SK-N-DZ (cell line): ENCODE results near the gene HOXD9.

Experiments used
- DNase-seq: peaks from one replicate; pipeline ENCODE4 v3.0.0-alpha.2; 2015; ENCODE audit warnings: low spot score

HOXD9 gene

DNA sequence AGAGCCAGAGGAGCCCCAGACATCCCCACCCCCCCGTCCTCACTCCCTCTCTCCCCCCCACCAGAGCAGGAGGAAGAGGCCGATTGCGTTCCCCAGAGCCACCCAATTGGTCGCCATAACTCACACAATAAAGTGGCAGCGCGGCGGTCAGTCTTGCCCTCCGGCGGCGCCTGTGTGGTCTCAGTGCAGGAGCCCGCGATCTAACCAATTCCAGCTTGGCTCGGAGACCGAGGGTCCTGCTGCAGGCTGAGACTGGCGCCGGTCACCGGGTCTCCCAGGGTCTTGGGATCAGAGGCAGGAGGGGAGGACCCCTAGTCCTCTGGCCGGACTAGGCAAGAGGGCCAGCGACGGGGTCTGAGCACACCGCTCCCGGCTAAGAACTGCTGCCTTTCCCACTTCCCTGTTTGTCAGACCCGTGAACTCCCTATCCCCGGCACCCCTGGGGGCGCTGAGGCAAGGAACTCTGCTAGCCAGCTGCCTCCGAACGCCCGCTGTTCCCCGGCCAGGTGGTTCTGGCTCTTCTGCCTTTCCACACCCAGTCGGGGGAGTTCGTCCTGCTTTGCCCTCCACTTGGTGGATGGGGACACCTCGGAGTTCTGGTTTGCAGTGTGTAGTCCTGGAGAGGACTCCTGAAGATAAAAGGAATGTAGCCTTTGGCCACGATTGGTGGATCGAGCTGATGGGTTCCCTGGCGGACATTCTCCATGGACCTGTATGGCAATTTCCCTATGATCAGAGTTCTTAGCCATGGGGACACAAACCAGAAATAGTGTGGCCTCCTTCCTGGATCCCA lies 24.0 kb upstream of the HOXD9 start:
- DNase-seq = no peak

DNA sequence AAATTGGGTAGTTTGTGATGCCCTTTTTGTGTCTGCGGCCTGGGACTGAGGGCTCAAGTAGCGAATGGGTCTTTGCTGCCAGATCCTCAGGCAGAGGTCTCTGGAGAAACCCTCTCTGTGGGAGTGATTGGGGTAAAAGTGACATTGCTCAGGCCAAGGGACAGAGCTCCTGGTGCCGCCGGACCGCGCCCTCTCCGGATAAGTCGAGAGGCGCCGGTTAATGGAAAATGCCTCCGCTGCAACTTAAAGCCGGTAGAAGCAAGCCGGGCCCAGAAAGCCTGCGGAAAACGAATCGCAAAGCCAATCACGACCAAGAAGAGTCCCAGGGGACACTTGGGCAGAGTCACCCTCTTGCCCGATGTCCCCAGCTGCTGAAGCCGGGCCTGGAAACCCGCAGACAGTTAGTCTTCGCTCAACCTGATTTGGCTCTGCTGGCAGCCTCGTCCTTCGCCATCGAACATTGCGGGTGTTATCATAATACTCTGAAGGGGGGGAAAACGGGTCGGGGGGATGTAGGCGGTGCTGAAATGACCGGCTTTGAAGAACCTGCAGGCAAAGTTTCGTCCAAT lies 23.3 kb upstream of the HOXD9 start:
- DNase-seq = no peak

DNA sequence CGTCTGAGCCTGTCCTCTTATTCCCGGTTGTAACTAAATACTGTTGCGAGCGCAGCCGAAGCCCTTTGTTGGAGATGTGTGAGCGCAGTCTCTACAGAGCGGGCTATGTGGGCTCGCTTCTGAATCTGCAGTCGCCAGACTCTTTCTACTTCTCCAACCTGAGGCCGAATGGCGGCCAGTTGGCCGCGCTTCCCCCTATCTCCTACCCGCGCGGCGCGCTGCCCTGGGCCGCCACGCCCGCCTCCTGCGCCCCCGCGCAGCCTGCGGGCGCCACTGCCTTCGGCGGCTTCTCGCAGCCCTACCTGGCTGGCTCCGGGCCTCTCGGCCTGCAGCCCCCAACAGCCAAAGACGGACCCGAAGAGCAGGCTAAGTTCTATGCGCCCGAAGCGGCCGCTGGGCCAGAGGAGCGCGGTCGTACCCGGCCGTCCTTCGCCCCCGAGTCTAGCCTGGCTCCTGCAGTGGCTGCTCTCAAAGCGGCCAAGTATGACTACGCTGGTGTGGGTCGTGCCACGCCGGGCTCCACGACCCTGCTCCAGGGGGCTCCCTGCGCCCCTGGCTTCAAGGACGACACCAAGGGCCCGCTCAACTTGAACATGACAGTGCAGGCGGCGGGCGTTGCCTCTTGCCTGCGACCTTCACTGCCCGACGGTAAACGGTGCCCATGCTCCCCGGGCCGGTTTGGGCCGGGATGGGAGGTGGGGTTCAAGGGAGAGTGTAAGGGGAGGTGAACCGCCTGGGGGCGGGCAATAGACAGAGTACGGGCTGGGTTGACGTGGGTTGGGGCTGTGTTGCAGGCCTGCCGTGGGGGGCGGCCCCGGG lies 22.6 kb upstream of the HOXD9 start, which contains the start of gene HOXD12:
TSS of gene HOXD12 (plus strand) at position 68 of the 819 bp plus-strand sequence. CDS start at position 75, 7 bp downstream.
- no peak for DNase-seq

DNA sequence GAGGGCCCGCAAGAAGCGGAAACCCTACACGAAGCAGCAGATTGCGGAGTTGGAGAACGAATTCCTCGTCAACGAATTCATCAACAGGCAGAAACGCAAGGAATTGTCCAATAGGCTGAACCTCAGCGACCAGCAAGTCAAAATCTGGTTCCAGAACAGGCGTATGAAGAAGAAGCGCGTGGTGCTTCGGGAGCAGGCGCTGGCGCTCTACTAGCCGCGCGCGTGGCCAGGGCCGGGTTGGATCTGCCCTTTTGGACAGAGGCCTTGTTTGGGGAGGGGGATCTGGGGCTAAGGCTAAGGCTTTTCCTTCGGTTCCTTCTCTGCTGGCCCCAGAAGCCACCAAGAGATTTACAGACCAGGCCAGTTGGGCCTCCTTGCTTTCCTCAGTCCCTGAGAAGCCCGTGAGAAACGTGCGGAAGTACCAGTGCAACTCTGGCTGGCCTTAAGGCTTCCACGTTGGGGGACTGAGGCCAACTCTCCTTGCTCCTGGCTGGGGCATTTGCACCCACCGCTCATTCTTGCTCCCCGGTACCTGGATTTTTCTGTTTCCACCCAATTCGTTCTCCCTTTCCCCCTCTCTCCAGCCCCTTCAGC lies 21.9 kb upstream of the HOXD9 start:
- no peak for DNase-seq

DNA sequence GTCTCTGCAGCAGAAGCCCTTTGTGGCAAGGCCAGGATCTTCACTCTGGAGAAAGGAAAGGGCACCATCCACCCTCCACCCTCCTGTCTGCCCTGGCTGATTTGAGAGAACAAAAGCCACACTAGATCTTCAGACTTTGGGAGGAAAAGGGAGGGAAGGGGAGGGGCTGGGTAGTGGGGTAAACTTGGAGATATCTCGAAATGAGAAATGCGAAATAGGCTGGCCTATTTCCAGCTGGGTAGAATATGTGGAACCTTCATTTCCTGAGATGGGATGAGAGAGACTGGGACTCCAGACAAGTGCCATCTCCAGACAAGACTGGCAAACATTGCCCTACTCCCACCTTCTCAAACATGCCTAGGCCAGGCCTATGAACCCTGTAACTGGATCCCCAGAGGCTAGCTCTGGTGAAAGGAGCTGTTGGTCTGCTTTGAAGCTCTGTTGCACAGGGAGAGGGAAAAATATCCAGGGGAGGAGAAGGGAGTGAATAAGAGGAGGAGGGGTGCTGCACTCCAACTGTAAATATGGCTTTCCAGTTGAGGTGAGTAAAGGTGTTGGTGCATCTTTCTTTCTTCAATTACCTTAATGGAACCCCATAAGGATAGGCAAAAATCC lies 21.2 kb upstream of the HOXD9 start:
- DNase-seq = no peak

DNA sequence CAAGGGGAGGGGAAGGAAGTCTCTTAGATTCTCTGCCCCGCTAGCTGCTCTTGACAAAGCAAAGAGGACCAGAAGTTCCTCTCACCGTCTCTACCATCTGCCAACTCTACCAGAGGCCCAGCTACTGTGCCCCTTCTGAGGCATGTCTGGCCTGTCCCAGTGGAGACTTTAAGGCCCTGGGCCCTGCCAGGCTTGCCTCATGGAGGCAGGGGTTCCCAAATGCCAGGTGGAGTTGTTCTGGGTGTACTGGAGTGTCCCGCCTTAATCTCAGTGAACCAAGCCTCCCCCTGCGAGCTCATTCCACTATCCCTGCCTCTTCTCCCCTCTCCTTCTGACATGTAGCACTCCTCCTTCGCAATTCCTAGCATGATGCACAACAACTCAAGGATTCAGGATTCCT lies 20.7 kb upstream of the HOXD9 start:
- no peak for DNase-seq

DNA sequence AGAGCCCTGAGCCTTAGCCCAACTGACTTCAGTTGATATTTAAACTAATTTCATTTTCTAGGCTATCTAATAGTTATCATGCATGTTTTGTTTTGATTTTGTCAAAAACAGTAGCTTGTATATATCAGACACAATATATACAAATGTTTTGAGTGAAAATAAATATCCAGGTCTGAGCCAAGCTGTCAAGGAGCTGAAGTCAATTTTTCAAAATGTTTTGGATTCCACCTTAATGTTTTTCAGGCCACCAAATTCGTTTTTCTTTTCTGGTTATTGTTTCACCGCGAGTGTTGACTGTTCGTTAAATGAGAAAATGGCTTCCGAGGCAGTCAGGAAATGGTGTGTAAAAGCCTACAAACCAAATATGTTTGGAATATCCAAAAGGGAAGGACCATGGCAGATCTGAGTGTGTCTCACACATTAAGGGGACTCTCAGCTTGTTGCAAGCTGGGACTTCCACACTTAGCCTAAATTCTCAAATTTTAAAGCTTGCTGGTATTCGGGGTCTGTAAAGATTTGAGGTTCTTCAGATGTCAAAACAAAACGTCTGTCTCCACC lies 20.1 kb upstream of the HOXD9 start:
- DNase-seq = no peak

DNA sequence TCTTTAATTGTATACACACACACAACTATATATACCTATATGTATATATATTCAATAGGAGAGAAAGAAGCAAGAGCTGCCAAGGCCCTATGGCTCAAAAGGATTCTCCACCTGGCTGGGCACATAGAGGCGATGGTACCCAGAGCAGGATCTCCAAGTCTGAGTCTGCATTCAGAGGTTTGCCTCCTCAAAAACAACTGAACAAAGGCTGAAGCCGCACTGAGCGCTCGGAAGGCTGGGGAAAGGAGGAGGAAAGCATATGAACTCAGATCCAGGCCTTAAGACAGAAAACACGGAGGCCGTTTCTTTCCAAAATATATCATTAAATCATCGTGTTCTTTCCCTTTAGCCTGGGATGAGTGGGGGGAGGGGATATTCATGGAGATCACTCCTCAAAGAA lies 19.3 kb upstream of the HOXD9 start:
- no peak for DNase-seq

DNA sequence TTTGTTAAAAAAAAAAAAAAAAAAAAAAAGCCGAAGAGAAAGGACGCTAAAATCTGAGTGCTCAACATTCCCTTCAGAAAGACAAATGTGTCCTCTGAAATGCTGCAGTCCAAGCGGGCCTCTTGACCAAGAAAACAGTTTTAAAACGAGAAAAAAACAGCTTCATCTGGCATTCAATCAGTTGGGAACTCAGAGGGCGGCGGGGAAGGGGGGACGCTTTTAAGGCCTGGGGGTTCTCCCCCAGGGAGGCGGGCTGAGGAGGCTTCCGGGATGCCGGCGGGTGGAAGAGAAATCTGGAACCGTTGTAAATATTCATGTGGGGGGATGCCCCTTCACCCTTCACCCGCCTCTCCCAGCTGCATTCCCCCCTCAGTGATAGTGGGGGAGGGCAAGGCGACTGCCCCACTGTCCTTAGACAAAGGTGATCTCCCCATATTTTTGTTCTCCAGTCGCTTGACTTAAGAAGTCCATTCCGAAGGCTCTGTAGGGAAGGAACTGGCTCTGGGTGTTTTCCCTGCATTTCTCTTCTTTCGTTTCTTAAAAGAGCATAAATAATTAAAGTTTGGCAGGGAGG lies 18.7 kb upstream of the HOXD9 start:
- DNase-seq = no peak

DNA sequence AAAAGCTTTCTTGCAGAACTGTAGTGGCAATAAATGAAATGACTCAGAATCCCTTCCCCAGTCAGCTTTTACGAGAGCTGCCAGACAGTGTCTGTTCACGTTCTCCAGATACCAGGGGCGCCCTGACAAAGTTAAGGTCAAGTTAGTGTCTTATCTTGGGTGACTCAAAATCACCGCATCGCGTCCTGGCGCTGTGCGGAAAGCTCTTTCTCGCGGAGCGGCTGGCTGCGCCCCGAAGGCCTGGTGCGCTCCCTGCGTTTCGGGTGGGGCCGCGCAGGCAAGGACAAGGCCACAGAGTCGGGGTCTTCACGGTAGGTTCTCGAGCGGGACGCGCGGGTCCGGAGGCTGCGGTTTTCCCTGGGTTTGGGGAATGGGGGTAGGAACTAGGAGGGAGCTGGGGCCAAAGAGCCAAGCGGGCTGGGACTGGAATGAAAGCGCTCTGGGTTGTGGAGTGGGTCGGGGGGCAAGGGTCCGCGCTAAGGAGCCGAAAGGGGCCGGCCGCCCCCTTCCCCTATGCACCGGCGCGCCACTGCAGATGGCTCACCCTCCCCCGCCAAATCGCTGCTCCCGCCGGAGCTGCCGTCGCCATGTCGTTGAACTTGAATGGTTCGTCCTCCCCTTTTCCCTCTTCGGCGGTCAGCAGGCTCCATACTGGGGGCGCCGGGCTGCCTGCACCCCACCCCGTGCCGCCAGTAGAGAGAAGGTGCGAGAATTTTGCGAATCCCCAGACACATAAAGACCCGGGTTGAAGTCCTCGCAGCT lies 18.0 kb upstream of the HOXD9 start:
- peak; percentile 57 for DNase-seq

DNA sequence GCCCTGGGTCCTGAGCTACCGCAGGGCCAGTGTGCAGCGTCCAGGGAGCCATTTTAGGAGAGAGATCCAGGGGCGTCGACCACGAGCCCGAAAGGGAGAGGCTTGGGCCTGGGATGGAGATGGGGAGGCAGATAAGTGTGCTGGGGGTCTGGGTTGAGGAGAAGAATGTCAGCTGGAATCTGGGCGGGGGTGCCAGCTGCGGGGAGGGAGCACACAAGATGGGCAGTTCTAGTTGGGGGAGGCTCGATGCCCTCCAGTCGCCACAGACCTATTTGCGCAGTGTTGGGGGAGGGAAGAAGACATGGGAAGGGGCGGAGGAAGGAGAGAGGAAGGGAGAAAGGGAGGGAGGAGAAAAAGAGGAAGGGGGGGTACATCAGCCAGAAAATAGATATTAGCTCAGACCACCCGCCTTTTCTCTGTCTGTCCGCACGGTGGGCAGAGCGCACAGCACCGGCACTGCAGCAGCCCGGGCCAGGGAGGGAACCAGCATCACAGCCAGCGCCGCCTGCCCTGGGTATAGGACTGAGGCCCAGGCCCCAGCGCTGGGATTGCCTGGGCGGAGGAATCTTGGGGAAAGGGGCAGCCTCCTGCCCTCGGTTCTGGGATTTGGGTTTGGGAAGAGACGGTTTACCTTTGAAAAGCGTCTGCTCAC lies 17.3 kb upstream of the HOXD9 start:
- no peak for DNase-seq

DNA sequence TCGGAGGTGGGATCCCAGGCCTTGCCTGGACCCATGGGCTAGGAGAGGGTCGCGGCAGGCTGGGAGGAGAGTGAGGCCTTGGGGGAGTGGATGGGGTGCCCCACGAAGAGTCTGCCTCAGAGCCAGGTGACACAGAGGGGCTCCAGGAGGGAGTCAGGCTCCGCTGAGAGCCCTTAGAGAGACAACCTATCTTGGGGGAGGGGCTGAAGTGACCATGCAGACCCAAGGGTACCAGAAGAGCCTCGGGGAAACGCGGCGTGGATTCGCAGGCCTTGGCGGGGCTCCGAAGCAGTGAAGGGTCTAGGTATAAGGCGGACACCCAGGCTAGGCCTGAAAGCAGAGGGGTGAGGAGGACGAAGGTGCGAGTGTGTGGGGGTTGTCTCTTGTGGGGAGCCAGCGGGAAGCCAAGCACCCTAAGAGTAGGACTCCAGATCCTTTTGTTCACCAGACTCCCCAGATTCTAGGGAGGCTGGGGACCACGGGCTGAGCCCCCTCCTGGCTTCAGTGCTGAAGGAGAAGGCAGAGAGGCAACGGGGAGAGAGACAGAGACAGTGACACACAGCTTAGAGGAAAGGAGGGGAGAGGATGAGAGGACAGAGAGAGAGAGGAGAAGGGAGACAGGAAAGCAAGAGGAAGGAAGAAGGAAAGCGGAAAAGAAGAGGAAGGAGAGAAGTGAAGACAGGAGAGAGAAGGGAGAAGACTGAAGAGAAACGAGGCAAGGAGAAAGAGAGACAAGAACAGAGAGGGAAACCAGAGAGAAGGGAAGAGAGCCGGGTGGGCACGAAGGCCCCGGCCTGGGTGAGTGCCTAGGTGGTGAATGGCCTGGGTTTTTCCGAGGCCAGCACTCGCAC lies 16.6 kb upstream of the HOXD9 start:
- DNase-seq = no peak

DNA sequence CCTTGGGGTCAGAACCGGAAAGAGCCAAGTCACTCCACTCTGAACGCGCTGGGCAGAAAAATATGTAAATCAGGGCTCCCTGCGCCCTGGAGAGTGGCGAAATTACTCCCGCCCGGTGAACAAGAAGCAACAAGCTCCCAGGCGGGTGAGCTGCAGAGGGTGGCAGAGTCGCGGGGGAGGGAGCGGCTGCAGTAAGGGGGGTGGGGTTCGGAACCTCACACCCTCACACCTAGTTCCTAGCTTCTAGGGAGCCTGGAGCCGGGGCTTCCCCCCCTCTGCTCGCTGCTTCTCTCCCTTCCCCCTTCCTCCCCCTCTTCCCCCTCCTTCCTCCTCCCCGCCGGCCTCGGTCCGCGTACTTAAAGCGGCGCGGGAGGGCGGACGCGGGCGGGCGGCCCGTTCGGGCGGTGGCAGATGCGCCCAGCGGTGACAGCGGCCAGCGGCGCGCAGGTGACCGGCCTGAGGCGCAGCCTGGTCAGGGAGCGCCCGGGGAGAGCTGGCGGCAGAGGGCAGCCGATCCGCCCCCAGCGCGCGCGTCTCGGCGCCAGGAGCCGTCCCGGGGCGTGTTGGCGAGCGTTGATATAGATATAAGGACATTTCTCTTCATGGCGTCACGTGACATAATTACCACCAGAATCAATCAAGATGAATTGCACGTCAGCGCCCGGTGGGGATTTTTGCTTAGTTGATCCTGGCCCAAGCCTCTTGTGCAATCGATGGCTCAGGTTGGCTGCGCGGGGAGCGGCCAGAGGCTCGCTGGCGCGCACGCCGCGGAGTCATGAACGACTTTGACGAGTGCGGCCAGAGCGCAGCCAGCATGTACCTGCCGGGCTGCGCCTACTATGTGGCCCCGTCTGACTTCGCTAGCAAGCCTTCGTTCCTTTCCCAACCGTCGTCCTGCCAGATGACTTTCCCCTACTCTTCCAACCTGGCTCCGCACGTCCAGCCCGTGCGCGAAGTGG lies 15.7 kb upstream of the HOXD9 start, which contains the start of gene HOXD11:
TSS of gene HOXD11 (plus strand) at position 700 of the 959 bp plus-strand sequence. CDS start at position 776, 76 bp downstream.
- peak; percentile 40 for DNase-seq

DNA sequence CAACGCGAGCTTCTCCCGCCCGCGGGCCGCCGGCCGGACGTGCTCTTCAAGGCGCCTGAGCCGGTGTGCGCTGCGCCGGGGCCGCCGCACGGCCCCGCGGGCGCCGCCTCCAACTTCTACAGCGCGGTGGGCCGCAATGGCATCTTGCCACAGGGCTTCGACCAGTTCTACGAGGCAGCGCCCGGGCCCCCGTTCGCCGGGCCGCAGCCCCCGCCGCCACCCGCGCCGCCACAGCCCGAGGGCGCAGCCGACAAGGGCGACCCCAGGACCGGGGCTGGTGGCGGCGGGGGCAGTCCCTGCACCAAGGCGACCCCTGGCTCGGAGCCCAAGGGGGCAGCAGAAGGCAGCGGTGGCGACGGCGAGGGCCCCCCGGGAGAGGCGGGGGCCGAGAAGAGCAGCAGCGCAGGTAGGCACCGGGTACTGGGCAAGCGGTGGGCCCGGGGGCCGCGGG lies 14.8 kb upstream of the HOXD9 start:
- DNase-seq = no peak

DNA sequence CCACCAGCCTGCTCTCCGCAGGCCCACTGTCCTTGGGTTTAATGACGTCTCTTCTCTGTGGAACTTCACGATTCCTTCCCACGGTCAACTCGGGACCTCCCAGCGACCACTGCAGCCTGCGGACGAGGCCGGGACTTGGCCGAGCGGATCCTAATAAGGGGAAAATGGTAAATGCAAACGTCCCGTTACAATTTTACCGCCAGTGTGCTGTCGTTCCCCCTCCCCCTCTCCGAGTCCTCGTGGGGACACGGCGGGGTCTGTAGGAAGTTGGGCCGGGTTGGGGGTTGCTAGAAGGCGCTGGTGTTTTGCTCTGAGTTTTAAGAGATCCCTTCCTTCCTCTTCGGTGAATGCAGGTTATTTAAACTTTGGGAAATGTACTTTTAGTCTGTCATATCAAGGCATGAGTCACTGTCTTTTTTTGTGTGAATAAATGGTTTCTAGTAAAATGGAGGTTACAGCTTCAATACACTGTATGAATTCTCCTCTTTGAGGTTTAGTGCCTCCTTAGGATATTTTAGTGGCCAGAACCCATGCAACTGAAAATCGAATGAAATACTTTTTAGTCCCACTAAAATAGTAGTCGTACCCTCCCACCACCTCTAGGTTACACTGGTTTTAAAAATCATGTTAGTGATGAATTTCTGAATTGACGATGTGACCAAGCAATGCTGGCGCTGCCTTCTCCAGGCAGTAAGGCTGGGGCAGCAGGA lies 13.2 kb upstream of the HOXD9 start:
- DNase-seq = no peak

DNA sequence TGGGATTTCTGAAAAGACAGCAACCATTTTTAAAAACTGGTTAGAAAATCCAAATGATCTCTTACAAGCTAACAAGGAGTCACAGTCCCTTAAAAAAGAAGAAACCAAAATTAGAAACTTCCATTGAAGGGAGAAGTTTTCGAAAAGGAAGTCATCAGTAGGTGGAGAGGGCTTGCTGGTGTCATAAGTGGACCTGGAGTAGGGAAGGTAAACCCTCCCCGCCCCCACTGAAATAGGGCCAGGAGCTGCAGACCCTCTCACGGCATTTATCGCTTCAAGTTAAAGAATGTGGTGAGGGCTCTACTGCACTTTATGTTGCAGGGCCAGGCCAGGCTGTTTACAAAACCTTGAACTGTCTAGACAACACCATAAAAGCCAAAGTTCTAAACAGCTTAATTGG lies 12.6 kb upstream of the HOXD9 start:
- no peak for DNase-seq
